ENCODE results near the gene DIO3.
A peak's percentile ranks its signal among the peaks of the same experiment; 100 is the strongest.

DIO3 gene

GRCh38 chr14:101604228-101604934 lies 43.1 kb downstream of the DIO3 start:
- peak in 3 of 42 donors; percentile 11 to 33 (median 23) for DNase-seq
- intact Hi-C loops (cut with DNase I): no loop called here

- DNase-seq: peak in 5 of 42 donors; percentile 5 to 33 (median 13)
- intact Hi-C loops (cut with DNase I): no loop called here
Measured at GRCh38 chr14:101604935-101605780, 43.9 kb downstream of the DIO3 start.

DNA sequence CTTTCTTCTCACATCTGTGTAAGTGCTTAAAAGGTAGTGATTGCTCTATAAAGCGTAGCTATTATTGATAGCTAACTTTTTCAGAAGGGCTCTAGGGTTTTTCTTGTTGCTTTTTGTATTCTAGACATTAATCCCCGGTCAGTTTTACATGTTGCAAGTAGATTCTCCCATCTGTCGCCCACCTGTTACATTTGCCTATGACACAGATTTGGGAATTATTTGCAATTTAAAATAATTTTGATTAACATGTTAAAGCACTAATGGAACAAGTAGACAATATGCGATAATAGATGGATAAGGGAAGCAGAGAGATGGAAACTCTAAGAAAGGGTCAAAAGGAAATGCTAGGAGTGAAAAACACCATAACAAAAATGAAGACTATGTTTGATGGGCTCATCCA lies 44.5 kb downstream of the DIO3 start:
- intact Hi-C loops (cut with DNase I): no loop called here
- DNase-seq: no peak

All from head of caudate nucleus (tissue), 42 donors.